Adrenal gland (tissue), 5 donors: Measurements from ENCODE around the gene NPPB.

ENCODE experiments used
- POLR2A ChIP-seq, 2 donors: fragments of 450-650 bp; IDR thresholded peaks; one replicate each; pipeline ENCODE4 v1.6.1; 2017; ENCODE audit warnings: antibody characterized with exemption in 2 of 2, mild to moderate bottlenecking in 2 of 2, moderate library complexity in 1 of 2
- TF ChIP-seq, protein P1 (sequence below), 6 experiments: fragments of 450-650 bp in 4 of 6; fragments of 200-600 bp in 2 of 6; sonication (generic) in 1 of 6; IDR thresholded peaks; 1 replicate in 5 of 6; 2 replicates in 1 of 6; pipeline versions ENCODE4 v1.5.1 to v1.8.0; 2016 to 2021; ENCODE audit warnings: antibody characterized with exemption in 6 of 6, mild to moderate bottlenecking in 2 of 6, moderate library complexity in 1 of 6
- donor health status: DM: no; HTN: no; CAD: no.

DNA sequence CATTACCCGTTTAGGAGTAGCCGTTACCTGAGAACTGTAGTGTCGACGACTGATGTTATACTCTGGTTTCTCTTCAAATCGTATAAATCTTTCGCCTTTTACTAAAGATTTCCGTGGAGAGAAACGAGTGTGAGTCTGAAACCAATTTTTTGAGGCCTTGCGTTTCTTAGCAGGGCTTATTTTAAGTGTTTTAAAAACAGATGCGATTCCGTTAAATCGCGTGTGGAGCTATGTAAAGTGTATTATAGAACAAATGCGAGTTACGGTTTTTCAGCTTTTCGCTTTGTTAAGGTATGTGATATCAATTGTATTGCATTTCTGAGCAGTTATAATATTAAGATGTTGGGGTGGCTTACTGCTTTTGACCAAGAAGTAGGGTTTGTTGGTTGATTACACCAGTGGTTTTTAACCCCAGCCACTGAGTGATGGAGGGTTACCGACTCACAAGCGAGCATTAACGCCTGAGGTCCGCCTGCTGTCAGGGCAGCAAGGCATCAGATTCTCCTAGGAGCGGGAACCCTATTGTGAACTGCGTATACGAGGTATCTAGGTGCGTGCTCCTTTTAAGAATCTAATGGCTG lies 49.4 kb upstream of the NPPB start:
- TF ChIP-seq, protein P1, sequence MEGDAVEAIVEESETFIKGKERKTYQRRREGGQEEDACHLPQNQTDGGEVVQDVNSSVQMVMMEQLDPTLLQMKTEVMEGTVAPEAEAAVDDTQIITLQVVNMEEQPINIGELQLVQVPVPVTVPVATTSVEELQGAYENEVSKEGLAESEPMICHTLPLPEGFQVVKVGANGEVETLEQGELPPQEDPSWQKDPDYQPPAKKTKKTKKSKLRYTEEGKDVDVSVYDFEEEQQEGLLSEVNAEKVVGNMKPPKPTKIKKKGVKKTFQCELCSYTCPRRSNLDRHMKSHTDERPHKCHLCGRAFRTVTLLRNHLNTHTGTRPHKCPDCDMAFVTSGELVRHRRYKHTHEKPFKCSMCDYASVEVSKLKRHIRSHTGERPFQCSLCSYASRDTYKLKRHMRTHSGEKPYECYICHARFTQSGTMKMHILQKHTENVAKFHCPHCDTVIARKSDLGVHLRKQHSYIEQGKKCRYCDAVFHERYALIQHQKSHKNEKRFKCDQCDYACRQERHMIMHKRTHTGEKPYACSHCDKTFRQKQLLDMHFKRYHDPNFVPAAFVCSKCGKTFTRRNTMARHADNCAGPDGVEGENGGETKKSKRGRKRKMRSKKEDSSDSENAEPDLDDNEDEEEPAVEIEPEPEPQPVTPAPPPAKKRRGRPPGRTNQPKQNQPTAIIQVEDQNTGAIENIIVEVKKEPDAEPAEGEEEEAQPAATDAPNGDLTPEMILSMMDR (IDR thresholded peaks at IDR 0.05), result no peak
- peak; percentile 99 to 100 for TF ChIP-seq POLR2A (IDR thresholded peaks at IDR 0.05)
